Fibroblast of peridontal ligament (primary cell): Measurements from ENCODE around the gene SMCO3.

Source experiments
- DNase-seq: peaks from one replicate; pipeline ENCODE4 v3.0.0-alpha.2; 2010; ENCODE audit errors: extremely low read depth

The SMCO3 gene

GRCh38 chr12:14827043-14827442 lies 13.1 kb upstream of the SMCO3 start:
- DNase-seq = no peak

- no peak for DNase-seq
These were observed 12.5 kb upstream of the SMCO3 start for GRCh38 chr12:14826491-14826890.

DNA sequence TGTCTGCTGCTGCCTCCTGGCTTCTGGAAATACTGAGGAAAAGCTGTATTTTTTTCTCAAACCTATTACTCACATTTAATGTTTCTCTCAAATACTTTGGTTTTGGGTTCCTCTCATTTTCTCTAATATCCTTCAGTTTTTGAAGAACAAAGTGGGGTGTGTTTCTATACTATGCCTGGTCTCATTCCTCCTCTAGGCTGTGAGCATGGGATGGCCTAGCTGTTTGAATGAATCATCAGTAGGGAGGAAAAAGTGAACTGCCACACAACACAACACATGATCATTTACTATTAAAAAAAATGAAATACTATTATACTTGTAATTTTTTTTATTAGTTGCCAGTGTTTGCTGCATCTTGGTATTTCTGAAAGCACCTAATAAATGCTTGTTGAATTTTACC lies 11.3 kb upstream of the SMCO3 start:
- no peak for DNase-seq

GRCh38 chr12:14824012-14824634 lies 10.1 kb upstream of the SMCO3 start:
- no peak for DNase-seq

GRCh38 chr12:14811486-14811885 lies 2.5 kb downstream of the SMCO3 start:
- DNase-seq = no peak

GRCh38 chr12:14810953-14811483 lies 3.0 kb downstream of the SMCO3 start:
- DNase-seq = no peak

GRCh38 chr12:14810167-14810952 lies 3.6 kb downstream of the SMCO3 start:
- DNase-seq = no peak

DNA sequence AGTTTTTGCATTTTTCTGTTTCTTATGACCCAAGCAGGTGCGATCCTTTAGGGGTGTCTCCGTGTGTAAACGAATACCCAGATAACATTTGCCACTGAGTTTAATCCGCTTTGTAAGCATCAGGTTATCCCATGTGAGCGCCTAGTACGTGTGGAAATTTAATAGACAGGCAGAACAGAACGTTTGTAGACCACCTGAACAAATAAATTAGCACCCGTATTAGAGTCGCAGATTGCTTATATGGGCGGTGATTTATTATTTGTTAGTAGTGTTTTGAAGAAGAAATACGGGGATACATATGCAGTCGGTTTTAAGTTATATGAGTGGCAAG lies 10.2 kb downstream of the SMCO3 start:
- no peak for DNase-seq

DNA sequence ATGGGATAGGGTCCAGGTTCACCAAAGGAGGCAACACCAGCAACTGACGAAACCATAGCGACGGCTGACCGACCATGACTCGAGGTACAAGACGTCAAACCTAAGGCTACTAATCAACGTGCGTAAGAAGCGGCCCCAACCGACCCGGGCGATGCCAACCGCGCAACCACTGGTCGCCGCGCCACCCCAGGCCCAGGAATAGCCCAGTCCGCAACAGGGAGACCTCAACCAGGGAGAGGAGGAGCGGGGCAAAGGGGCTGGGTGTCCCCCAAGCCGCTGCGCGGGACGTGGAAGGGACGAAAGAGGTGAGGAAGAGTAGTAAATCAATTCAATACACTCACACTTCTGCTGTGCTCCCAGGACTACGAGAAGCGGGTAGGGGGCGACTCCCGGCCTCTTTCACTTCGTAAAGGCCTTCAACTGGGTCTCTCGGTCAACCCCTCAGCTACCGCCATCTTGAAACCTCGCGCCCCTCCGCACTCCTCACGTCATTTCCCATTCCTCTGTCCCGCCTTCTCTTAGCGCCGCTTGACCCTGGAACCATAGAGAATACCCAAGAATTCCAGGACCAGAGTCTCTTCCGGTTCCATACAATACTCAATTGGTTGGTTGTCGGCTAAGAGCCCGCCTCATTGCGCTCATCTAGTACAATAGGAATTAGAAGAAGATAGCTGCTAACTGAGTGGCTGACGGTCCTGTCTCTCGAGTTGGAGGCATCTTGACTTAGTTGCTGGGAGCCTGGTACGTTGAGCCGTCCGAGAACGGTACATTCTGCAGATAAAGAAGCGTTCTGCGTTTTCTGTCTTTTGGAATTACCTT lies 10.8 kb downstream of the SMCO3 start, which contains the start of the genes C12orf60 and WBP11:
TSS of gene C12orf60 (plus strand) at position 660 of the 819 bp plus-strand sequence. CDS start 19,266 bp downstream, outside the sequence.
TSS of gene WBP11 (minus strand) at position 468 of the 819 bp plus-strand sequence. CDS start 2,095 bp downstream, outside the sequence.
- peak; percentile 99 for DNase-seq

DNA sequence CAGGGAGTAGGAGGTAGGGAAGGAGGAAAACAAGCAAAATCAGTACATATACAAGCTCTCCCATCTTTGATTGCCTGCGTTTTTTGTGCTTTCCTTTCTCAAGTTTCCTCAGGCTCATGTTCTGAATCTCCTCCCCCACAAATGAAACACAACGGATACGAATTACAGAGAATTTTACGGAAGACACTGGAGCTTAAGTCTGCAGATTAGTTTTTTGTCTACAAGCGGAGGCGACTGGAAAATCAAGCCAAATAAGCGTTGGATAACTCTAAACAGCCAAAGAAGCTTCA lies 11.3 kb downstream of the SMCO3 start:
- DNase-seq = no peak

DNA sequence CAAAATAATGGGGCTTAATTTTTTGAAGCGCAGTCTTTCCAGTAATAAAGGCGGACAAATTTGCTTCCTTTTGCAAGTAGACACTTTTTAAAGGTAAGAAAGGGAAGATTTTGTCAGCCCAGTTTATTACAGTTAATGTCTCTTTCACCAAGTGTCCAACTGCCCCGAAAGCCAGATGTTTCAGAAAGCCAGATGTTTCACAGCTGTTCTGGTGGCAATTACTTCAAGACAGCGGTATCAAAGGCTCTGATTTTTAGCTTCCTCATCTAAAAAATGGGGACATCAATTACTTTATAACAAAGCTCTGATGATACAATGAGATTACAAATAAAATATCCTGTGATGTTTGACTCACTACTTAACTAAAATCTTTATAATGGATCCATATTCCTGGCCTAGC lies 11.7 kb downstream of the SMCO3 start:
- DNase-seq = peak; percentile 15

GRCh38 chr12:14795028-14795448 lies 18.9 kb downstream of the SMCO3 start:
- no peak for DNase-seq

DNA sequence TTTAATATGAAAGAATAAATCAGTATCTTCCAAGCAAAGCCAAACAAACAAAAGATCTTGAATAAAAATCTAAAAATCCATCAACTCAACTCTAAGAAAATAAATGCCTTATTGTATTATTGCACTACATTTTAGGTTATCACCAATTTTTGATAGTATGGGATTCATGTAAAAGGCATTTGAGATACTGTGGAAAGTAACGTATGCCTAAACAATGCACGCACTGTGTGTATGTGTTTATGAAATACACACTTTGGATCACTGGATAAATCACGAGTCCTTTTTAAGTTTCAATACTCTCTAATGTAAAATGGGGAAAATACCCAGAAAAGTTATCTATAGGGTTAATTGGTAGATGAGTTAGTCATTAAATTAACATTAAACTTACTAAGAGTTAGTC lies 28.4 kb downstream of the SMCO3 start:
- no peak for DNase-seq

DNA sequence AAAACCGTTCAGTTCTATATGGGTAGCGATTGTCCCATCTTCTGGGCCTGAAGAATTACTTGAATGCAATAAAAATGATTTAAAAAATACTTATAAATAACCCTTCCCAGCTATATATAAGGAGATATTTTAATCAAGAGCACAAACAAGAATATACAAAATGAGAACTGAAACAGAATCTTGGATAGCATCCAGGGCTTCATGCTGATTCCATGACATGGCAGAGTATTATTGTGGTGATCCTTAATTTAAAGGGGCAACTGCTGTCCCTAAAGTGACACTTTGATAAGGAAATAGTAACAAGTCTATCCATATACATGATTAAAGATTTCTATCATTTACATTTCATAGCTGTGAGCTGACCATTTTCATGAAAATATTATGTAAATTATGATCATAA lies 29.5 kb downstream of the SMCO3 start:
- DNase-seq = no peak

DNA sequence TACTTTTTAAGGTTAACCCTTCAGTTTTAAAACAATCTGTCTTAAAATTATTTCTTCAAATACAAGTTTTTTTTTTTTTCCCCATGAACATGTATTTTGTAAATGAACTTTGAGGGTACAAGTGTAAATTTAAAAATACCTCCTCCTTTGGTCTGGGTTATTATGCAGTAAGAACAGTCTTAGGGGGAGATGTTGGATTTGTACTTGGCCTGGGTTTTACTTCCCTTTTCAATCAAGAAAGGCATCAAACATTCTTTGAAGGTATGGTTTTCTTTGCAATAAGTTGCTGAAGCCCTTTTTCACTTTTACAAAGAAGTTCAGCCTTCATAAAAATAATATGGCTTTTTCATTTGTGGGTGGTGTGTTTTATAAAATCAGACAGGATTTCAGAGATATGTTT lies 31.2 kb downstream of the SMCO3 start:
- no peak for DNase-seq

GRCh38 chr12:14781563-14781962 lies 32.4 kb downstream of the SMCO3 start:
- no peak for DNase-seq

GRCh38 chr12:14780859-14781258 lies 33.1 kb downstream of the SMCO3 start:
- no peak for DNase-seq

- DNase-seq = no peak
These were observed 34.1 kb downstream of the SMCO3 start for GRCh38 chr12:14779834-14780233.

DNA sequence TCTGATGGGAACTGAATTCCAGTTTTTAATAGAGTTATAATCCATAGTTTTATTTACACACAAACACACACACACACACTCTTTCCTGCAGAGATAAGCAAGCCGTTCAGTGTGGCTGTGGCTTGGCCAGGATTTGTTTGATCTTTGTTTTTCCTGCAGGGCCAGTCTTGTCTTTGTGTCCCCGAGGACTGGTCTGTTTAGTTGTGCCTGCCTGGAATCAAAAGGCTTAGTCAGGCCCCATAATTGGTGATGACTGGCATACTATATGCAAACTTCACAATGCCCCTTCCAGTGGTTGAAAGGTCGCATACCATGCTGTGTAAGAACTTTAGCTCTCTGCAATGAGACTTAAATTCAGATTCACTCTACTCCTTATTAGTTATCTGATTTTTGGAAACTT lies 36.7 kb downstream of the SMCO3 start:
- peak; percentile 30 for DNase-seq

DNA sequence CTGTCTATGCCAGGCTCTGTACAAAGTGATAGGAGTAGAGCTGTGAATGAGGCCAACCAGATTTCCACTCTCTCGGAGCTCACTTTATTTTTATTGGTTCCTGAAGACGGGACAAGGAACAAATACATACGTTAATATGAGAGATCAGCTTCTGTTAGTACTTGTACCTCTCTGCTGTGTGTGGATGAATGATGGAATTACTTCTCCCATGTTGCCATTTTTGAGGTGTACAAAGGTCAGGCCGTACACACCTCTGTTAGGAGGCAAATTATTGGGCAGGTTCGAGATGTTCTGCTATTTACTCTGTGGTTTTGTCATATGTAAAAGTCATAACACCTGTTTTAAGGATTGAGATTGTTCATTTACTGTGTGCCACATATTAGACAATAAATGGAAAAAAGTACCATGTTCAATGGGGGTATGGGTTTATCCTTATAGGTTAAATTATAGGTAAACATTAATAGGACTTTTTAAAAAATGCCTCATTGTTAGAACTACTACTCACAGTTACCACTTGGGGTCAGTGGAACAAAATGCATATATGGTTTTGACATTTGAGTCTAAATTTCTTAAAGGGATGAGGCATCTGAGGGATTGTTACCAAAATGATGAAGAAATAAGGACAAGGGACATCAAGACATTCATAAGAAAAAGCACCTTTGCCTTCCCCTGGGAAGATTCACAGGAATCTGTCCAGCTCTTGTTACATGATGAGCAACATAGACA lies 37.6 kb downstream of the SMCO3 start:
- peak; percentile 48 for DNase-seq

- DNase-seq = peak; percentile 80
These were observed 38.4 kb downstream of the SMCO3 start for GRCh38 chr12:14775636-14775980.
